Endothelial cell (in vitro differentiated cells): ENCODE measurements around the gene GRM4. TPM values are rescaled to one million over a fixed set of nuclear protein-coding genes. Genes with fewer than 3 reads are reported as not detected.

Source experiments
- DNase-seq: peaks from one replicate; pipeline ENCODE4 v3.0.0; 2021; ENCODE audit warnings: low spot score
- H3K27ac Mint-ChIP-seq: one replicate; pipeline ENCODE4 v1.8.0; 2021; ENCODE audit warnings: mixed read lengths, inconsistent platforms; ENCODE audit not compliant: unreplicated experiment
- H3K27me3 Mint-ChIP-seq: one replicate; pipeline ENCODE4 v1.8.0; 2021; ENCODE audit warnings: mild to moderate bottlenecking, moderate library complexity, mixed read lengths, inconsistent platforms; ENCODE audit not compliant: unreplicated experiment
- H3K36me3 Mint-ChIP-seq: one replicate; pipeline ENCODE4 v1.8.0; 2021; ENCODE audit warnings: mild to moderate bottlenecking, low read depth, mixed read lengths, inconsistent platforms; ENCODE audit not compliant: unreplicated experiment
- H3K4me1 Mint-ChIP-seq: one replicate; pipeline ENCODE4 v1.8.0; 2021; ENCODE audit warnings: mild to moderate bottlenecking, mixed read lengths, inconsistent platforms; ENCODE audit not compliant: unreplicated experiment
- H3K4me3 Mint-ChIP-seq: one replicate; pipeline ENCODE4 v1.8.0; 2021; ENCODE audit warnings: mild to moderate bottlenecking, mixed read lengths, inconsistent platforms; ENCODE audit not compliant: unreplicated experiment
- H3K9me3 Mint-ChIP-seq: one replicate; pipeline ENCODE4 v1.8.0; 2021; ENCODE audit warnings: mixed read lengths, inconsistent platforms; ENCODE audit not compliant: unreplicated experiment
- total RNA-seq: library from RNA; stranded (reverse); fragmentation: NEBNext Ultra II Directional; extraction: Animal tissue kit (Norgen Biotek cat#: 25700); gene quantifications from one replicate; pipeline ENCODE4 v1.2.1, GENCODE V29; 2021; ENCODE audit not compliant: unreplicated experiment
- TF ChIP-seq, protein P1 (sequence below): fragments of 200-600 bp; sonication (generic); IDR thresholded peaks from one replicate; pipeline ENCODE4 v1.5.0; 2021; ENCODE audit warnings: antibody characterized with exemption; ENCODE audit not compliant: unreplicated experiment

The GRM4 gene
- total RNA-seq, 1 donor from 2014 or later = 2.6 TPM

DNA sequence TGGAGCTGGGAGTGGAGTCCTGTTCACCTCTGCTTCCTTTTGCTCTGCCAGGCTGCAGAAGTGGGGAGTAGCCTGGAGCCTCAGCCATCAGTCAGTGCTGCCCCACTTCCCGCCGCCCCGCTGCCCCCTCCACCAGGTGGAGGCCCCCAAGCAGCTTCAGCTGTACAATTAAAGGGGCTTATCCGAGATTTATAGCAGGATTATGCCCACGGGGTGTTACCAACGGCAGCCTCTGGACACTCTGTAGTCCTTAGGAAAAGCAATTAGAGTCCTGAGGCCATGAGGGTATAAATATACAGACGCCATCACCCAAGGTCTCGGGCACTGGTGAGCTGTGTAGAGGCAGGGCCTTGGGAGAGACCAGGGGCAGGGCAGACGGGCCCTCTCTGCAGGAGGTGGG lies 55.4 kb downstream of the GRM4 start:
- Mint-ChIP-seq H3K9me3 (no peaks in the 10 kb centered on the region), H3K4me1 (peaks cover 3% of the 10 kb centered on the region), H3K36me3 (no peaks in the 10 kb centered on the region), H3K4me3 (no peak overlapping the region), H3K27ac (no peak overlapping the region), H3K27me3 (peaks cover 6% of the 10 kb centered on the region)
- no peak for DNase-seq
- TF ChIP-seq, protein P1, sequence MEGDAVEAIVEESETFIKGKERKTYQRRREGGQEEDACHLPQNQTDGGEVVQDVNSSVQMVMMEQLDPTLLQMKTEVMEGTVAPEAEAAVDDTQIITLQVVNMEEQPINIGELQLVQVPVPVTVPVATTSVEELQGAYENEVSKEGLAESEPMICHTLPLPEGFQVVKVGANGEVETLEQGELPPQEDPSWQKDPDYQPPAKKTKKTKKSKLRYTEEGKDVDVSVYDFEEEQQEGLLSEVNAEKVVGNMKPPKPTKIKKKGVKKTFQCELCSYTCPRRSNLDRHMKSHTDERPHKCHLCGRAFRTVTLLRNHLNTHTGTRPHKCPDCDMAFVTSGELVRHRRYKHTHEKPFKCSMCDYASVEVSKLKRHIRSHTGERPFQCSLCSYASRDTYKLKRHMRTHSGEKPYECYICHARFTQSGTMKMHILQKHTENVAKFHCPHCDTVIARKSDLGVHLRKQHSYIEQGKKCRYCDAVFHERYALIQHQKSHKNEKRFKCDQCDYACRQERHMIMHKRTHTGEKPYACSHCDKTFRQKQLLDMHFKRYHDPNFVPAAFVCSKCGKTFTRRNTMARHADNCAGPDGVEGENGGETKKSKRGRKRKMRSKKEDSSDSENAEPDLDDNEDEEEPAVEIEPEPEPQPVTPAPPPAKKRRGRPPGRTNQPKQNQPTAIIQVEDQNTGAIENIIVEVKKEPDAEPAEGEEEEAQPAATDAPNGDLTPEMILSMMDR = no peak

DNA sequence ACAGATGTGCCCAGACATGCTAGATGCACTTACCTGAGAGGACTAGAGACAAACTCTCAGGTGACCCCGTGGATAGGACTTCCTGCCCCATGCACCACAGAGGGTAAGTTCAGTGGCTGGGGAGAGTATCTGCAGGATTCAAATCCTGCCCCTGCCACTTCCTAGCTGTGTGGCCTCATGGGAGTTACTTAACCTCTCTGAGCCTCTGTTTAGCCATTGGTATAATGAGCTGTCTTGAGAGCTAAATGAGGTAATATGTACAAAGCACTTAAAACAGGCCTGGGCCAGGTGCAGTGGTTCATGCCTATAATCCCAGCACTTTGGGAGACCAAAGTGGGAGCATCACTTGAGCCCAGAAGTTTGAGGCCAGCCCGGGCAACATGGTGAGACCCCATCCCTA lies 59.3 kb downstream of the GRM4 start:
- no peak overlapping the region for H3K27ac Mint-ChIP-seq
- no peak overlapping the region for H3K4me3 Mint-ChIP-seq
- TF ChIP-seq, protein P1 = no peak
- peaks cover 7% of the 10 kb centered on the region for H3K4me1 Mint-ChIP-seq
- H3K9me3 Mint-ChIP-seq = no peaks in the 10 kb centered on the region
- H3K27me3 Mint-ChIP-seq = peaks cover 2% of the 10 kb centered on the region
- no peak for DNase-seq
- no peaks in the 10 kb centered on the region for H3K36me3 Mint-ChIP-seq

DNA sequence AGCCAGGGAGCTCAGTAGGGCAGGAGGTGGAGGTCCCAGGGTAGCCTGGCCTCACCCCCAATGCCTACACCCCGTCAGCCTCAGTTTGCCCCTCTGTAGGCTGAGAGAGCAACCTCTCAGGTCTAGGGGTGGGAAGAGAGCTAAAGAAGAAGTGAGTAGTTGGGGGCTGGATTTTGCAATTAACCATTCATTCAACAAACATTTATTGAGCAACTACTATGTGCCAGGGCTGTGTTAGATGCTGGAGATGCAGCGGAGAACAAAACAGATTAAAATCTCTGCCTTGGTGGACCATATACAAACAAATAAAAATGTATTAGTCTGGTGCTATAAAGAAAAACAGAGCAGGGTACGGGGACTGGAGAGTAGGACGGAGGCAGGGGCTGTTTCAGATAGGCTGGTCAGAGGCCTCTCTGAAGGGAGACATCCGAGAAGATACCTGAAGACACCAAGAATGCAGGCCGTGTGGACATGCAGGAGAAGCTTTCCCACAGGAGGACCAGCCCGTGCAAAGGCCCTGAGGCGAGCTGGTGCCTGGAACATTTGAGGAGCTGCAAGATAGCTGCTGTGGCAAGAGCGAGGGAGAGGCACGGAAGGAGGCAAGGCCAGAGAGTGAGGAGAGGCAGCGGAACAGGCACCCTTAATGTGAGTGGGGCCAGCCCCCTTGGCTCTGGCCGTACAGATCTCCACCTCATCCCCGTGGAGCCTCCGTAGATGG lies 60.3 kb downstream of the GRM4 start:
- Mint-ChIP-seq H3K9me3 (no peaks in the 10 kb centered on the region), H3K27me3 (peaks cover 5% of the 10 kb centered on the region), H3K27ac (no peak overlapping the region), H3K36me3 (no peaks in the 10 kb centered on the region), H3K4me1 (peaks cover 7% of the 10 kb centered on the region), H3K4me3 (no peak overlapping the region)
- TF ChIP-seq, protein P1 = no peak
- DNase-seq = no peak

DNA sequence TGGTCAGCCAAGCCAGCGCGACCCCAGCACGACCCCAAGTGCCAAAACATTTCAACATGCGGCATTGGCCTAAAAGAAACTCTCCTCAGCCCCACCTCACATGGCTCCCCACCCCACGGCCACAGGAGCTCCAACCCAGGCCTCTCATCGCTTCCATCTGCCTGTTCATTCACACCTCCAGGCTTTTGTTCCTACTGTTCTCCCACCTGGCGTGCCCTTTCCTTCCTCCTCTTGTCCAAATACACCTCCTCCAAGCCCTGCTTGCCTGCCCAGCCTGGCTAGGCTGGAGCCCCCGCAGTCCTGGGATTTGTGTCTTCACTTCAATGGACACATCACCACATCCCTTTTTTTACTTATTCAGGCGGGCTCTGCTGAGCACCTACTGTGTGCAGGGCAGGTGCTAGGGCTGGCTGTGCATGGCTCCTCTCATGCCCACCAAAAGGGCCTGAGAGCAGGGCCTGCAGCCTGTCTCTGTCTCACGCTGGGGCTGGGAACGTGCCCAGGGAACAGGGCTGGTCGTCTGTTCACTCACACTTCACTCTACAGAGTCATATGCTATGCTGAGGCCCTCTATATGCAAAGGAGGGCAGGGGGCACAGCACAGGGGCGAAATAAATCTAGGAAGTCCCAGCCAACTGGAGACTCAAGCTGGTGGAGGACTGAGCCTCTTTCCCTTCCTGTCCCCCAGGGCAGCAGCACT lies 61.1 kb downstream of the GRM4 start:
- H3K27me3 Mint-ChIP-seq = peaks cover 5% of the 10 kb centered on the region
- no peaks in the 10 kb centered on the region for H3K36me3 Mint-ChIP-seq
- DNase-seq = no peak
- no peaks in the 10 kb centered on the region for H3K9me3 Mint-ChIP-seq
- TF ChIP-seq, protein P1 = no peak
- no peak overlapping the region for H3K4me3 Mint-ChIP-seq
- no peak overlapping the region for H3K27ac Mint-ChIP-seq
- H3K4me1 Mint-ChIP-seq = peaks cover 7% of the 10 kb centered on the region

DNA sequence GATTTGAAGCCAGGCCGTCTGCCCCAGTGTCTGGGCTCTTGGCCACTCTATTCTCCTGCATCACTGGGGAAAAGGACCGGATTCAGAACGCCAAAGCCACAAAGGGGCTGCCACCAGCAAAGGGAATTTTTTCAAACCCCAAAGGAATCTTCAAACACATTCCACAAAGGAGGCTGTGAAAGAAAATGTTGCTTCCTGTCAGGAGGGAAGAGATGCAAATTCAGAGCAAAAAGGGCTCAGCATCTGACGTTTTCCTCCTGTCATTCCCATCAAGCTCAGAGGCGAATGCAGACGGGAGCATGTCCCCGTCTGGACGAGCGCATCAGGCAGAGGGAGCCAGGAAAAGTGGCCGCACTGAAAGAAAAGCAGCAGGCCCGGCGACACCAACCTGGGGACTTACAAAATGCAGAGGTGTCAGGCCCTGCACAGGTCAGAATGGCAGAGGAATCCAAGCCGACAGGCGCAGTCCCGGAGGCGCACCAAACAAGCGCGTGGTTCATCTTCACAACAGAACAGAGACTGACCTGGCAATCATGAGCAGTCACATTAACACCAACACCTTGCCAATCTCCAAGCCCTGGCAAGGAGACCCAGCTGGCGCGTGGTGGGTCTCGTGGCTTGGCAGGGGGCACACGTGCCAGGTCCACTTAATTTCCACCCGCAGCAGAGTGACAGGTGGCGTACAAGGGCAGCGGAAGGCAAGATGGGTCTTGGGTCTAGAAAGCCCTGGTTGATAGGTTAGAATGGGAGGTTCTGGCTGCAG lies 62.8 kb downstream of the GRM4 start:
- peaks cover 8% of the 10 kb centered on the region for H3K4me1 Mint-ChIP-seq
- no peak overlapping the region for H3K4me3 Mint-ChIP-seq
- H3K27ac Mint-ChIP-seq = no peak overlapping the region
- DNase-seq = no peak
- H3K9me3 Mint-ChIP-seq = no peaks in the 10 kb centered on the region
- H3K27me3 Mint-ChIP-seq = peaks cover 9% of the 10 kb centered on the region
- TF ChIP-seq, protein P1 = no peak
- no peaks in the 10 kb centered on the region for H3K36me3 Mint-ChIP-seq
